ENCODE measurements around the gene MAD2L1. TPM values are rescaled to one million over a fixed set of nuclear protein-coding genes. Genes with fewer than 3 reads are reported as not detected.

Gene MAD2L1
- total and polyA plus RNA-seq, 2 of the 13 experiments (the other 11 are each of a cell fraction or from before 2014, with no cell fraction given) = 40.6 to 109 TPM

GRCh38 chr4:120066517-120067340 lies at the start of gene MAD2L1 (continued):
- peak; percentile 51; the same call in 1 of the 2 replicates for TF ChIP-seq PRMT3 (CRISPR knock-in tag; IDR thresholded peaks at IDR 0.05; ENCODE audit: borderline replicate concordance, low read depth)
- no peak for TF ChIP-seq ZNF260 (CRISPR knock-in tag; IDR thresholded peaks at IDR 0.05; ENCODE audit: borderline replicate concordance, low read depth)
- TF ChIP-seq PHB2 (IDR thresholded peaks at IDR 0.05; ENCODE audit: partially characterized antibody) = no peak
- TF ChIP-seq IRX3 (CRISPR knock-in tag; IDR thresholded peaks at IDR 0.05; ENCODE audit: borderline replicate concordance, low read depth) = peak; percentile 77
- TF ChIP-seq ZNF598 (CRISPR knock-in tag; IDR thresholded peaks at IDR 0.05; ENCODE audit: borderline replicate concordance) = peak; percentile 83; the same call in 1 of the 2 replicates
- TF ChIP-seq GMEB2 (CRISPR knock-in tag; IDR thresholded peaks at IDR 0.05; ENCODE audit: low read depth) = peak; percentile 83
- no peak; the same call in 1 of the 2 replicates for TF ChIP-seq SMAD1 (CRISPR knock-in tag; IDR thresholded peaks at IDR 0.05; ENCODE audit: borderline replicate concordance, low read depth)
- 0 out of 2 replicates have a peak, but pooled peaks have one; percentile 43 for TF ChIP-seq ZNF546 (CRISPR knock-in tag; conservative IDR thresholded peaks at IDR 0.05)
- no peak for TF ChIP-seq GLI4 (CRISPR knock-in tag; IDR thresholded peaks at IDR 0.05; ENCODE audit: borderline replicate concordance)
- TF ChIP-seq E2F2 (CRISPR knock-in tag; IDR thresholded peaks at IDR 0.05; ENCODE audit: borderline replicate concordance) = no peak
- TF ChIP-seq MYC (CRISPR knock-in tag; IDR thresholded peaks at IDR 0.05; ENCODE audit: borderline replicate concordance) = peak; percentile 94
- TF ChIP-seq ZSCAN30 (CRISPR knock-in tag; IDR thresholded peaks at IDR 0.05) = no peak
- TF ChIP-seq BCLAF1 (IDR thresholded peaks at IDR 0.05) = no peak
- TF ChIP-seq ZSCAN9 (CRISPR knock-in tag; IDR thresholded peaks at IDR 0.05; ENCODE audit: borderline replicate concordance) = no peak
- TF ChIP-seq ZNF343 (CRISPR knock-in tag; IDR thresholded peaks at IDR 0.05) = no peak
- TF ChIP-seq HNF4G (IDR thresholded peaks at IDR 0.05; ENCODE audit: borderline replicate concordance, low read depth, low read length) = no peak
- 0 out of 2 replicates have a peak, but pooled peaks have one; percentile 42 for TF ChIP-seq HNF4G (CRISPR knock-in tag; IDR thresholded peaks at IDR 0.05; ENCODE audit: borderline replicate concordance, low read depth)
- no peak for TF ChIP-seq ZNF816 (CRISPR knock-in tag; IDR thresholded peaks at IDR 0.05; ENCODE audit: borderline replicate concordance)
- no peak for TF ChIP-seq MAFK (conservative IDR thresholded peaks at IDR 0.05 in 1 of 2, IDR thresholded peaks at IDR 0.05 in 1 of 2; ENCODE audit: low read length in 2 of 2)
